OCI-M1 (cell line): ENCODE data around the gene CREB5.
"Not testable (repeated sequence)": the region's sequence is repeated elsewhere in the genome, so short reads cannot be mapped to it uniquely, and the experiment has no call there.

ENCODE experiments used
- DNase-seq: peaks from one replicate; lab custom pipeline; 2025; lab: John Stamatoyannopoulos, UW

Gene CREB5

GRCh38 chr7:28548416-28548815 is 136.1 kb downstream of the CREB5 start:
- no peak for DNase-seq

DNA sequence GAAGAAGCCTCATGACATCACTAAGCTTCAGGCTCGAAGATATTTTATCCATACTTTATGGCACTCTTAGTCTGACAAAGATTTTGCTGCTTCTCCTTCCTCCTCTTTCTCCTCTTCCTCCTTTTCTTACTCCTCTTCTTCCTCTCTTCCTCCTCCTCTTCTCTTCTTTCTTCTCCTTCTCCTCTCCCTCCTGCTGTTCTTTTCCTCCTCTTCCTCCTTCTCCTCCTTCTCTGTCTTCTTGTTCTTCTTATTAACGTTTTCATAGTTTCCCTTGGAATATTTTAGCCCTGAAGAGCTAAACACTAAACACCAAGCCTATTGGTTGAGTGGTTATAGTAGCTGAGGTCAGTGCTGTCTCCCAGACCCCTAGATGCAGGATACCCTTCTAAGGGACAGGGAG is 137.7 kb downstream of the CREB5 start:
- no peak for DNase-seq

DNA sequence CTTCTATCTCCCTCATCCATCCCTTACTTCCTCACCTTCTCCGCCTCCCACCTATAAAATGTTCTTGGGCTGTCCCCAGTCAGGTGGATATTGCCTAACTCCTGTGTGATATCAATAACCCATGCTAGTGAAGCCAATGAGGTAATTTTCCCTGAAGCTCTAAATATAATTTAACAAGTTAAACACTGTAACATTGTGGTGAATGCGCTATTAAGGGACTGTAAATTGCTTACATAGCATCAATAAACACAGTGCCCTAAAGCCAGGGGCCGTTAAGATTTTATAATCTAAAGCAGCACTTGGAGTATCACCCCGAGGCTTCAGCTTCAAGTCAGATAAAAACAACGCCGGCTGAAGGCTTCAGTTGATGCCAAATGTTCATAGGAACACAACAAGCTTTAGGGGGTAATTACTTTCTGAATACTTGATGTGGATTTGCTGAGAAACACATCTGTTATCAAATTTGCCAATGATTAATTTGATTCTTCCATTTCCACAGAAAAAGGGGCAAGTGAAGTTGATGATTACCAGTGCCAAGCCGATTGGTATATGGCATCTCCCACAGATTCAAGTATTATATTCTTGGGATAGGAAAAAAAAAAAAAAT is 138.4 kb downstream of the CREB5 start:
- DNase-seq, result no peak

DNA sequence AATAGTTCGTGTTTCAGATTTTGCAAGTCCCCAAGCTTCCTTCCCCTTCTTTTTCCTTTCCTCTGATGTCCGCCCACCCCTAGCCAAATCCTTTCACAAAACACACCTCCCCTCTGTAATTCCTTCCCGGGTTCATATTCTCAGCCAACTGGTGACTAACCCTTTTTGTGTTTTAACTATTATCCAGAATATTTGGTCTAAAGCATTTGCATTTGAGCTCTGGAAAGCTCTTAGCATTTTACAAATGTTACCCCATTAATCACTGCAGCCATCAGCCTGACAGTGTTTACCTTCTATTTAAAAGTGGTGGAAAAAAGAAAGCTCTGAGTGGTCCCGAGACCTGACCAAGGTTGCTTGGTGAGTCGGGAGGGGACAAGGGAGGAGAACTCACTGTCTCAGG is 139.0 kb downstream of the CREB5 start:
- no peak for DNase-seq

GRCh38 chr7:28551766-28552165 is 139.4 kb downstream of the CREB5 start:
- DNase-seq, result not testable (repeated sequence)

DNA sequence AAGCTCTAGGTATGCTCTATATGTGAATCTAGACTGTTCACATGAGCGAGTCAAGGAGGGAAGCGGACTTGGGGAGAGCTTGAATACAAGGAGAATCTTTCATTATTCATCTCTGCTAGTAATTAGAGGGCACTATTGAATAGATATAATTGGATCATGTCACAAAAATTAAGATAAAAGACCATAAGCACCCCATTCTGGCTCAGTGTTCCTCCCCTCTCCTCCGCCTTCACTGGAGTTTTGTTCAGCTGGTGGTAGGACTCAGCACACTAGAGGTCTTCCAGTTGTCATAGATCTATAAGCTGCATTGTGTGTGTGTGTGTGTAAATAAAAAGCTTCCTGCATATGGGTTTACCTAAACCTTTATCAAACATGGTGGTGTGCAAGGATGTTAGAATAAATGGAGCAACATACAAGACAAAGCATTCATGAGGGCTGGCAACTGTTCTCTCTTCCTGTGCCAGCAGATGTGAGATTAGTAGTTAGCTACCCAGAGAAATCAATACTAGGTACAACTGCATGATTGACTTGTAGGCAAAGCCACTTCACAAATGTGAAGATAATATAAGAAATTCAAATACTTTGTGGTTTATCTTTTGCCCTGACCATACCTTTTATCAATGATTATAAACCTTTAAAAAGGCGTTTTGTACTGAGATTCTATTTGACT is 142.6 kb downstream of the CREB5 start:
- no peak for DNase-seq

DNA sequence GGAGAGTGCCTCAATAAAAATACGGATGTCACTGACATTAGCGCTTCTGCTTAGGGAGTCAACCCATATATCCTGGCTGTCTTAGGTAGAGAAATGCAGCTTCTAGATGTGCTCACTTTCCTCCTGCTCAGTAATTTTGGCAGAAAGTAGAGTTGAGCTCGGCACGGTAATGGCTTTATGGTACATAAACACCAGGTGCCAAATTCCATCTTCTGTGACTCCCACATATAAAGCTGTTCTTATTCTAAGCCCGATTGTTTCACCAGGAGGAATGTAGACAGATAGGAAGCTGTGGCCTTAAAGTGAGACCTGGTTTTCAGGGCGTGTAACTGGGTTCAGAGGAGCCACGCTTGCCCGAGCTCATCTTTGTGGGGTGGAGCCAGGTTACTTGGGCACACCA is 143.7 kb downstream of the CREB5 start:
- DNase-seq, result no peak

- no peak for DNase-seq
Observed at GRCh38 chr7:28556671-28557070, 144.4 kb downstream of the CREB5 start.

GRCh38 chr7:28558236-28558635 is 145.9 kb downstream of the CREB5 start:
- DNase-seq, result no peak

GRCh38 chr7:28560767-28561166 is 148.4 kb downstream of the CREB5 start:
- DNase-seq, result no peak

GRCh38 chr7:28564033-28564432 is 151.7 kb downstream of the CREB5 start:
- DNase-seq, result no peak

- no peak for DNase-seq
Observed at GRCh38 chr7:28564755-28565374, 152.5 kb downstream of the CREB5 start.

DNA sequence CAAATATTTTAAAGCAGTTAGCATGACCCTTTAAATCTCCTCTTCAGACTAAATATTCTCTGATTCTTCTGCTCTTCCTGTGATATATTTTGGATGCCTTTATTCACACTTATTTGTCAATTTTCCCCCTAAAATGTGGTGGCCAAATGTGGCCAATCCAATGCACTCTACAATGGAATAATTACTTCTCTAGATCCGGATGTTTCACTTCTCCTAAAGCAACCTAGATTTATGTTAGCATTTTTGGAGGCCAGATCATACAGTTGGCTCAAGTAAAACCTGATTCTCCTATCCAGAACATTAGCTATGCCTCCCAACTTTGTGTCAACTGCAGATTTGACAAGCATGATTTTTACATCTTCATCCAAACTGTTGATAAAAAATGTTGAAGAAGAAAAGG is 153.7 kb downstream of the CREB5 start:
- no peak for DNase-seq

- no peak for DNase-seq
Observed at GRCh38 chr7:28570113-28570969, 158.0 kb downstream of the CREB5 start.

- DNase-seq, result no peak
Observed at GRCh38 chr7:28570970-28571288, 158.6 kb downstream of the CREB5 start.

DNA sequence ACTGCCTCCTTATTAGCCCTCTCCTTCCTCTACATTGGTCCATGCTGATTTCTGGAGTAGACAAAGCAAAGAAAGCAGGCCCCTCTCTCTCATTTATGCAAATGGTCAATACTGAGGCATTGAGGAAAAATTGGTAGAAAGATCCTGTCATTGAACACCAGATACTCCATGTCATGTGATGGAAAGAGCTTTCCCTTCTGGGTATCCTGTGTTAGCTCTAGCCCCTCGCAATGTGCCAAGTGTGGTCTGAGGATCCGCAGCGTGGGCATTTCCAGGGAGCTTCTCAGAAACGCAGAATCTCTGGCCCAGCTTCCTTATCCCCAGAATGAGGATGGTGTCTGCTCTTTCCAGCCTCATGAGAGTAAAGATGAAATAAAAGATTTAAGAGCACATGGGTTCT is 159.1 kb downstream of the CREB5 start:
- no peak for DNase-seq

DNA sequence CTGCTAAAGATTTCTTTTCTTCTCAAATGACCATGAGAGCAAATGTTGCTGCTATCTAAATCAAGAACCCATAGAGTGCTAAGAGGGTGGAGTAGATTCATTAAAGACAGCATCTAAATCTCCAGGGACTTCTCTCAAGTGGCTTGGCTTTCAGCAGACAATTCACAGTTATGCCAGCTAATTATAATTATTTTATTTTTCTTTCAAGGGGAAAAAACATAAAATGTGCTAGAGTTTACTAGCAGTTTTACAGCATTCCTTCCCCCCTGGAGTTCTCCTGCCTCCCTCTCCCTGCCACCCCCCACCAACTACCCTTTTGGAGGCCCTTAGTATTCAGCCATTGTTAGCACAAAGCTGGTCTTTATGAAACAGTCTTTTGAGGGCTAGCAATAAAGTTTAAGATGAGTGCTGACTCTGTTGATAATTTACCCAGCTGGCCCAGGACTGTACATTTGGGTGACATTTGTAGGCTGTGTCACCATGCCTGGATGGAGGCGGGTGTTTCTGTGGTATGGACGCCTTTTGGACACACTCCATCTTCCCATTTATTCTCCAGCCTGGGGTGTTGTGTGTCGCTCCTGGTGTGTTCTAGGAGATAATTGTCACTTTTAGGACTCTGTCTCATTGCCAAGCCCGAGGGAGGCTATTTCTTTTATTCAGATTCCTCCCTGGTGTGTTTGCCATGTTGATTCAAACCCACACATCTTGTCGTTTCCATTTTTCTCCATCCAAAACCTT is 160.2 kb downstream of the CREB5 start:
- no peak for DNase-seq

DNA sequence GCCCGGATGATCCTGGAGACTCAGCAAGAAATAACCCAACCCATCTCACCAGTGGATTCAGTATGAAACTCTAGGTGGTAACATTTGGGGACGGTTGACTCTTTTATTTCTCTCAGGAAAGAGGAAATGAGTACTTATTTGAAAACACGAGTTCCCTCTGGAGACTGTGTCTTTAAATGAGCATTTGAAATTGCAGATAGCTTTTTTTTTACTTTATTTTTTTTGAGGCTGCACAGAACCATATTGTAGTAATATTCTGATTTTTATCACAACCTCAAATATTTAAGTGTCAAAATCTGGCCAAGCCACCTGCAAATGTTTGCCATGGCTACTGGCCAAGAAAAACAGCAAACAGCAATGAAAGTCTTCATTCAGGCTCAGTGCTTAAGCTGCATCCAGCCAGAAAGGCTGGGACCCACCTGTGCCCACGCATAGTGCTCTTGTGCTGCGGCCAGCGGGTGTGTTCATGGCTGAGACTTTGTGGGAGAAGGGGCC is 160.8 kb downstream of the CREB5 start:
- no peak for DNase-seq

GRCh38 chr7:28573651-28574301 is 161.5 kb downstream of the CREB5 start:
- DNase-seq, result no peak

DNA sequence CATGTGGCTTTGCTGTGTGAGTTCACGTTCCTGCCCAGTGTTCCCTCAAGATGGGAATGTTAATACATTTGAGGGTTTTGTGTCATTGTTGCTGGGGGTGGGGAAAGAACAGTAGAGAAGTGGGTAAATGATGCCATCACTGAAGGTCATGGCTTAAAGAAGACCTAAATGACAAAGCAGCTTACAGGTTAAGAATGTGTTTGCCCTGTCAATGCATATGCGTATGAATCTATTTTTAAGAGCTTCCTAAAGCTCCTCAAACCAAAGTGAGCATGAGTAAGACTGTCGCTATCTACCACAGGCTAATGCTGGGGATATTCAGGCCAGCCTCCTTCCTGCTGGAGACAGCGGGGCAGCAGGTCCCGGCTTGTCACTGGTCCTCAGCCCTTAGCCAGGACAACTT is 162.9 kb downstream of the CREB5 start:
- no peak for DNase-seq

- DNase-seq, result no peak
Observed at GRCh38 chr7:28576656-28577055, 164.3 kb downstream of the CREB5 start.
